Right ventricle myocardium inferior (tissue), 1 donor: Measurements from ENCODE around the gene ZBTB17. TPM values are rescaled to one million over a fixed set of nuclear protein-coding genes. Genes with fewer than 3 reads are reported as not detected.

ENCODE experiments used
- ATAC-seq: fragments of 200-7000 bp; cut with Tn5 transposase; one replicate; pipeline ENCODE4 v1.9.1; 2020; ENCODE audit warnings: mild to moderate bottlenecking, moderate library complexity
- DNase-seq: peaks from one replicate; pipeline ENCODE4 v3.0.0; 2021; ENCODE audit errors: missing footprints
- intact Hi-C: fragments of 100-400 bp; cut with DNase I; formaldehyde crosslinking; loops from one replicate; pipeline ENCODE4 v1.11.0; 2022
- total RNA-seq: library from RNA; stranded (reverse); fragmentation: NEBNext Ultra II Directional; extraction: Animal tissue kit (Norgen Biotek cat#: 25700); gene quantifications from one replicate; pipeline ENCODE4 v1.2.1, GENCODE V29; 2021
- donor health status: DM: no; HTN: yes; CAD: no; lungs with severe emphysema.

Gene ZBTB17
- total RNA-seq, 1 donor from 2014 or later: 23.4 TPM

- intact Hi-C loops: no loop called here
- ATAC-seq (no peak), DNase-seq (no peak)
Observed at GRCh38 chr1:15943328-15943991, 32.4 kb downstream of the ZBTB17 start.

GRCh38 chr1:15942661-15943327, 33.1 kb downstream of the ZBTB17 start:
- ATAC-seq (no peak), DNase-seq (no peak)
- intact Hi-C loops: no loop called here

GRCh38 chr1:15941899-15942660, 33.8 kb downstream of the ZBTB17 start:
- ATAC-seq: no peak
- DNase-seq: no peak

GRCh38 chr1:15941044-15941840, 34.7 kb downstream of the ZBTB17 start:
- ATAC-seq (no peak), DNase-seq (no peak)
- intact Hi-C loops: no loop called here

More at GRCh38 chr1:15941899-15942660, 33.8 kb downstream of the ZBTB17 start:
- intact Hi-C loops: no loop called here

- DNase-seq: no peak
- intact Hi-C loops: no loop called here
- no peak for ATAC-seq
Observed at GRCh38 chr1:15940110-15941043, 35.5 kb downstream of the ZBTB17 start.

- intact Hi-C loops: no loop called here
- ATAC-seq: no peak
- no peak for DNase-seq
Observed at GRCh38 chr1:15939181-15940109, 36.5 kb downstream of the ZBTB17 start.

- DNase-seq (no peak), ATAC-seq (no peak)
- intact Hi-C loops: no loop called here
Observed at GRCh38 chr1:15938628-15939161, 37.2 kb downstream of the ZBTB17 start.

GRCh38 chr1:15937706-15938168, 38.2 kb downstream of the ZBTB17 start:
- ATAC-seq (no peak), DNase-seq (no peak)
- intact Hi-C loops: no loop called here

- ATAC-seq (no peak), DNase-seq (no peak)
- intact Hi-C loops: no loop called here
Observed at GRCh38 chr1:15937146-15937545, 38.8 kb downstream of the ZBTB17 start.

- DNase-seq (no peak), ATAC-seq (no peak)
- intact Hi-C loops: no loop called here
Observed at GRCh38 chr1:15936025-15936424, 39.9 kb downstream of the ZBTB17 start.

GRCh38 chr1:15935056-15935950, 40.6 kb downstream of the ZBTB17 start:
- DNase-seq (no peak), ATAC-seq (no peak)

GRCh38 chr1:15934211-15935055, 41.5 kb downstream of the ZBTB17 start:
- ATAC-seq (no peak), DNase-seq (no peak)
- intact Hi-C loops: no loop called here

More at GRCh38 chr1:15935056-15935950, 40.6 kb downstream of the ZBTB17 start:
- intact Hi-C loops: no loop called here

- DNase-seq (no peak), ATAC-seq (no peak)
- intact Hi-C loops: no loop called here
Observed at GRCh38 chr1:15933684-15934083, 42.2 kb downstream of the ZBTB17 start.

- no peak for DNase-seq
- ATAC-seq: no peak
- intact Hi-C loops: no loop called here
Observed at GRCh38 chr1:15932612-15933011, 43.3 kb downstream of the ZBTB17 start.

GRCh38 chr1:15931884-15932283, 44.0 kb downstream of the ZBTB17 start:
- no peak for ATAC-seq
- no peak for DNase-seq
- intact Hi-C loops: no loop called here
